MCF 10A (cell line): ENCODE results near the gene BOD1L1. TPM values are rescaled to one million over a fixed set of nuclear protein-coding genes. Genes with fewer than 3 reads are reported as not detected.

Experiments
- BruUV-seq: library from RNA; stranded (reverse); fragments of 400-500 nt; replicated peaks from 2 replicates; lab custom pipeline; 2021; lab: Mats Ljungman, UMichigan
- CTCF ChIA-PET: fragments of 300-600 bp; sonication (Branson Sonifier 250); formaldehyde crosslinking; extraction: SDS; loops from one replicate; lab custom pipeline; 2021; ENCODE audit warnings: antibody characterized with exemption, inconsistent platforms; lab: Yijun Ruan, JAX
- POLR2A ChIA-PET: fragments of 300-600, 350-650 bp; sonication (Branson Sonifier 250); formaldehyde crosslinking; extraction: SDS; loops from one replicate; lab custom pipeline; 2020; ENCODE audit warnings: antibody characterized with exemption, inconsistent platforms; lab: Yijun Ruan, JAX
- DNase-seq: peaks from one replicate; pipeline ENCODE4 v3.0.0-alpha.2; 2018; ENCODE audit not compliant: unreplicated experiment
- H3K27ac Mint-ChIP-seq: one replicate; pipeline ENCODE4 v1.8.0; 2022; ENCODE audit warnings: mild to moderate bottlenecking, low read depth, mixed read lengths; ENCODE audit not compliant: unreplicated experiment
- H3K27me3 Mint-ChIP-seq: one replicate; pipeline ENCODE4 v1.8.0; 2022; ENCODE audit warnings: mixed read lengths; ENCODE audit not compliant: insufficient read depth, unreplicated experiment
- H3K36me3 Mint-ChIP-seq: one replicate; pipeline ENCODE4 v1.8.0; 2022; ENCODE audit warnings: mild to moderate bottlenecking, moderate library complexity, mixed read lengths; ENCODE audit not compliant: insufficient read depth, unreplicated experiment
- H3K4me1 Mint-ChIP-seq: one replicate; pipeline ENCODE4 v1.8.0; 2022; ENCODE audit warnings: mixed read lengths; ENCODE audit not compliant: insufficient read depth, unreplicated experiment
- H3K4me3 Mint-ChIP-seq: one replicate; pipeline ENCODE4 v1.8.0; 2022; ENCODE audit warnings: mild to moderate bottlenecking, moderate library complexity, mixed read lengths; ENCODE audit not compliant: unreplicated experiment
- H3K9me3 Mint-ChIP-seq: one replicate; pipeline ENCODE4 v1.8.0; 2022; ENCODE audit warnings: mixed read lengths; ENCODE audit not compliant: unreplicated experiment
- CTCF ChIP-seq: fragments of 200-600 bp; IDR thresholded peaks from one replicate; pipeline ENCODE4 v1.8.0; 2022; ENCODE audit warnings: antibody characterized with exemption, mild to moderate bottlenecking; ENCODE audit not compliant: unreplicated experiment
- intact Hi-C: fragments of 100-400 bp; cut with micrococcal nuclease; formaldehyde crosslinking; loops from 2 replicates; pipeline ENCODE4 v1.14.1; 2022
- total RNA-seq: library from RNA; stranded (reverse); gene quantifications from 2 replicates; pipeline ENCODE4 v1.2.3, GENCODE V29; 2022

The BOD1L1 gene
- total RNA-seq, 1 experiment from 2014 or later: 46.8 TPM

- Mint-ChIP-seq H3K27ac (no peak overlapping the region), H3K9me3 (peaks cover 5% of the 10 kb centered on the region), H3K36me3 (no peaks in the 10 kb centered on the region), H3K4me3 (no peak overlapping the region), H3K27me3 (no peaks in the 10 kb centered on the region), H3K4me1 (no peaks in the 10 kb centered on the region)
- CTCF ChIA-PET: interaction anchor here (1.2 to 1.8 kb wide), 2 partner anchors 9 to 805 kb away, joined by 3 to 6 read pairs; no protein-coding TSS in a partner anchor
- no peak for DNase-seq
- no TSS peak for BruUV-seq
- no peak for TF ChIP-seq CTCF
- intact Hi-C loops: no loop called here
- POLR2A ChIA-PET: no interaction called here
Observed at GRCh38 chr4:13534344-13535063, 93.0 kb downstream of the BOD1L1 start.

DNA sequence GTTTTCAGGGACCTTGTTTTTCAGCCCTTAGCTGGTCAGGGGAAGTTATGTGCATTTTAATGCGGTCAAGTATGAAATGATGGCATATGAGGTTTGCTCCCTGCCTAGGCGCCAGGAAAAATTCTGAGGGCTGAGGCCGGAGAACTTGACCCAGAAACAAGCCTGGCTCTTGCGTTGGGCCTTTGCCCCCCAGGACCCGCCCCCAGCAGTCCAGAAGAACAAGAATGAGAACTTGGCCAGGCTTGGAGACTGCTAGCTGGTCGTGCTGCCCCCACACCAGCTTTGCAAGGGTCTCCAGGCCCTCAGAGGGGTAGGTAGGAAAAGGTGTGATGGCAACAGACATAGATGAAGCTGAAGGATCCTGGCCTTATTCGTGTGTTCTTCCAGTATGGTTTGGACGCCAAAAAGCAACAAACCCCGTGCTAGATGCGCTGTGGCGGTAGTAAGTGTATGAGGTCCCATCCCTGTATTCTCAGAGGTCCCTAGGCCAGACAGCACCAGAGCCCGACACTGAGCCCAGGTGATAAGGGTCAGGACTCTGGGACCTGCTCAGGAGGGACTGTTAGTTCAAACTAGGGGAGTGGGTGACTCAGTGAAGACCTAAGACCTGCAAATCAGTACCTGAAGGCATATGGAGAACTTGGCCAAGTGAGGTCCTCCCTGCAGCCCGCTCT is 93.7 kb downstream of the BOD1L1 start:
- H3K27ac Mint-ChIP-seq: no peak overlapping the region
- H3K9me3 Mint-ChIP-seq: peaks cover 5% of the 10 kb centered on the region
- TF ChIP-seq CTCF: no peak
- intact Hi-C loops: no loop called here
- CTCF ChIA-PET: interaction anchor here (0.7 to 1.8 kb wide), 3 partner anchors 9 to 475 kb away, joined by 3 to 6 read pairs (median 3); no protein-coding TSS in a partner anchor
- POLR2A ChIA-PET: no interaction called here
- no peaks in the 10 kb centered on the region for H3K4me1 Mint-ChIP-seq
- no peaks in the 10 kb centered on the region for H3K27me3 Mint-ChIP-seq
- no TSS peak for BruUV-seq
- H3K4me3 Mint-ChIP-seq: no peak overlapping the region
- no peaks in the 10 kb centered on the region for H3K36me3 Mint-ChIP-seq
- DNase-seq: no peak

DNA sequence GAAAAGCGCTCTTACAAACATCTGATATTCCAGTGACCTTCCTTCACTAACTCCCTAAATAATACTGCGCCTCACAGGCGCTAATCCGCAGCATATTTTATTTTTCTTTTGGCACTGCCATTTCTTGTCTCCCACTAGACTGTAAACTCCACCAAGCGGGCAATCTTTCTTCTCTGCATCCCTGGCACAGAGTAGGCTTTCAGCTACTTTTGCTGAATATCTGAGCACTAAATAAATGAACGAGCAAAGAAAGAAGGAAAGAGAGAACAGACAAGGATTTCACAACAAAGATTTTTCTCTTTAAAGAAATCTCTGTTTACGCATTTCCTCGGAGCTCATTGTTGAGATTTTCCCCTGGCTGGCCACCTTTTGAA is 95.9 kb downstream of the BOD1L1 start:
- no TSS peak for BruUV-seq
- H3K4me1 Mint-ChIP-seq: no peaks in the 10 kb centered on the region
- CTCF ChIA-PET: no interaction called here
- H3K27me3 Mint-ChIP-seq: no peaks in the 10 kb centered on the region
- POLR2A ChIA-PET: interaction anchor here (0.8 kb wide), 1 partner anchor 796 kb away, joined by 3 read pairs; no protein-coding TSS in a partner anchor
- intact Hi-C loops: no loop called here
- no peaks in the 10 kb centered on the region for H3K36me3 Mint-ChIP-seq
- TF ChIP-seq CTCF: no peak
- no peak for DNase-seq
- H3K9me3 Mint-ChIP-seq: no peaks in the 10 kb centered on the region
- H3K27ac Mint-ChIP-seq: no peak overlapping the region
- no peak overlapping the region for H3K4me3 Mint-ChIP-seq

- H3K27me3 Mint-ChIP-seq: no peaks in the 10 kb centered on the region
- ChIA-PET CTCF (interaction anchor here (0.5 to 0.6 kb wide), 2 partner anchors 276 to 681 kb away, joined by 3 to 4 read pairs; no protein-coding TSS in a partner anchor), POLR2A (interaction anchor here (0.8 kb wide), 1 partner anchor 795 kb away, joined by 3 read pairs; no protein-coding TSS in a partner anchor)
- no peaks in the 10 kb centered on the region for H3K36me3 Mint-ChIP-seq
- H3K4me3 Mint-ChIP-seq: no peak overlapping the region
- no peak for DNase-seq
- H3K4me1 Mint-ChIP-seq: no peaks in the 10 kb centered on the region
- TF ChIP-seq CTCF: no peak
- H3K9me3 Mint-ChIP-seq: no peaks in the 10 kb centered on the region
- intact Hi-C loops: no loop called here
- H3K27ac Mint-ChIP-seq: no peak overlapping the region
- BruUV-seq: no TSS peak
Observed at GRCh38 chr4:13530823-13531624, 96.5 kb downstream of the BOD1L1 start.
